Muscle of leg (tissue), 11 donors: ENCODE data around the gene SCTR. TPM values are rescaled to one million over a fixed set of nuclear protein-coding genes. Genes with fewer than 3 reads are reported as not detected.

Experiments used
- DNase-seq: peaks from one replicate; pipeline ENCODE4 v3.0.0; 2013
- H3K27ac ChIP-seq: one replicate; pipeline ENCODE4 v1.5.1; 2013; ENCODE audit warnings: mild to moderate bottlenecking, low read length, control low read depth
- H3K27me3 ChIP-seq: one replicate; pipeline ENCODE4 v1.6.1; 2013; ENCODE audit warnings: low read length; ENCODE audit not compliant: control insufficient read depth, insufficient read depth
- H3K36me3 ChIP-seq: one replicate; pipeline ENCODE4 v1.6.1; 2013; ENCODE audit warnings: low read length; ENCODE audit not compliant: control insufficient read depth, insufficient read depth
- H3K4me1 ChIP-seq: one replicate; pipeline ENCODE4 v1.6.1; 2013; ENCODE audit warnings: low read length; ENCODE audit not compliant: control insufficient read depth, insufficient read depth
- H3K4me3 ChIP-seq: one replicate; pipeline ENCODE4 v1.5.1; 2013; ENCODE audit warnings: low read length, control low read depth
- H3K9me3 ChIP-seq: replicated peaks from 2 replicates; pipeline ENCODE4 v1.6.1; 2013; ENCODE audit warnings: low read depth, low read length; ENCODE audit not compliant: control insufficient read depth
- WGBS: methylation state at CpG from one replicate; pipeline ENCODE4 v1.1.5; 2013; ENCODE audit warnings: missing lambda C conversion rate; ENCODE audit not compliant: insufficient coverage; 5-methylcytosine and 5-hydroxymethylcytosine counted together
- polyA plus RNA-seq, 8 donors: library from polyadenylated mRNA; unstranded; fragments of 120-200 nt; gene quantifications; one replicate each; pipeline versions ENCODE4 v1.2.1 to v1.2.3, GENCODE V29; 2013; ENCODE audit warnings: inconsistent platforms in 1 of 8, low replicate concordance in 1 of 8; ENCODE audit not compliant: insufficient read length in 8 of 8, insufficient read depth in 1 of 8
- total RNA-seq: library from RNA; stranded (reverse); fragments of 120-200 nt; gene quantifications from one replicate; pipeline ENCODE4 v1.2.4, GENCODE V29; 2013

Gene SCTR
- total and polyA plus RNA-seq, 9 donors, result 0.32 to 5.0 (median 1.1) TPM; not detected in 2

GRCh38 chr2:119424284-119425118 lies 99.8 kb downstream of the SCTR start:
- no peak for DNase-seq
- Histone ChIP-seq H3K36me3 (no peaks in the 10 kb centered on the region), H3K4me1 (peaks cover 2% of the 10 kb centered on the region), H3K27ac (no peak overlapping the region), H3K9me3 (no peaks in the 10 kb centered on the region), H3K27me3 (peaks cover 14% of the 10 kb centered on the region), H3K4me3 (no peak overlapping the region)
- 80% methylated on average over 10 of the region's 10 CpGs for WGBS

GRCh38 chr2:119423811-119424210 lies 100.5 kb downstream of the SCTR start:
- whole genome bisulfite sequencing, result 80% methylated on average over 1 of the region's 2 CpGs
- Histone ChIP-seq H3K36me3 (no peaks in the 10 kb centered on the region), H3K27ac (no peak overlapping the region), H3K27me3 (peaks cover 13% of the 10 kb centered on the region), H3K9me3 (no peaks in the 10 kb centered on the region), H3K4me1 (peaks cover 2% of the 10 kb centered on the region), H3K4me3 (no peak overlapping the region)
- no peak for DNase-seq

DNA sequence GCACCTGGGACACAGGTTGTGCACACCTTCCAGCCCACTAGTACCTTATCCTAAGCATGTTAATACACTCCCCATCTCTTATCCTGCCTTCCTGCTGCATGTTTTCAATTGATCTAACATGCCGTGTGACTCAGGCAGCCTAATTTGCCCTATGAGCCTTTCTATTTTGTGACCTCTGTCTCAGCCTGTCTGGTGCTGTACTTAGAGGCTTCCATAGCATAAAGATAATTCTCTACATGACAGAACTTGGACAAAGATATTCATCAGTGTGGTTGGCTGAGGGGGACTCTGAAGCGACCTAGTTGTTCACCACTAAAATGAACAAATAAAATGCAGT lies 101.2 kb downstream of the SCTR start:
- H3K4me1 ChIP-seq, result peaks cover 2% of the 10 kb centered on the region
- no peaks in the 10 kb centered on the region for H3K9me3 ChIP-seq
- H3K27me3 ChIP-seq, result peaks cover 13% of the 10 kb centered on the region
- H3K27ac ChIP-seq, result no peak overlapping the region
- no peaks in the 10 kb centered on the region for H3K36me3 ChIP-seq
- 60% methylated on average over 1 of the region's 2 CpGs for WGBS
- no peak for DNase-seq
- H3K4me3 ChIP-seq, result no peak overlapping the region

- Histone ChIP-seq H3K27ac (no peak overlapping the region), H3K36me3 (no peaks in the 10 kb centered on the region), H3K4me1 (peaks cover 2% of the 10 kb centered on the region), H3K27me3 (peaks cover 11% of the 10 kb centered on the region), H3K4me3 (no peak overlapping the region), H3K9me3 (no peaks in the 10 kb centered on the region)
- DNase-seq, result no peak
- 100% methylated on average over 2 of the region's 7 CpGs for WGBS
Observed at GRCh38 chr2:119422360-119423107, 101.7 kb downstream of the SCTR start.

GRCh38 chr2:119421741-119422140 lies 102.5 kb downstream of the SCTR start:
- no peak overlapping the region for H3K4me3 ChIP-seq
- H3K9me3 ChIP-seq, result no peaks in the 10 kb centered on the region
- DNase-seq, result no peak
- peaks cover 9% of the 10 kb centered on the region for H3K27me3 ChIP-seq
- peaks cover 2% of the 10 kb centered on the region for H3K4me1 ChIP-seq
- H3K27ac ChIP-seq, result no peak overlapping the region
- no peaks in the 10 kb centered on the region for H3K36me3 ChIP-seq

DNA sequence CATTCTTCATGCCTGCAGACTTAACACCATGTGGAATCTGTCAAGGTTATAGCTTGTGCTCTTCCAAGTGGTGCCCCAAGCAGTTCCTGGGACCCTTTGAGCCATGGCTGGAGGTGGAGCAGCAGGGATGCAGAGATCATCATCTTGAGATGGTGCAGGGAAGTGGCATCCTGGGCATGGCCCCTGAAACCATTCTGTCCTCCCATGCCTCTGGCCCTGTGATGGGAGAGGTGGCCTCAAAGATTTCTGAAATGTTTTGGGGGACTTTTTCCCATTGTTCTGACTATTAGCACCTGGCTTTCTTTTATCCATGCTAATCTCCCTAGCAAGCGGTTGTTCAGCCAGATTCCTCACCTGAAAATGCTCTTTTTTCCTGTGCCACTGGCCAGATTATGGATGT lies 103.0 kb downstream of the SCTR start:
- peaks cover 7% of the 10 kb centered on the region for H3K27me3 ChIP-seq
- H3K9me3 ChIP-seq, result no peaks in the 10 kb centered on the region
- 83% methylated on average over 1 of the region's 1 CpG for WGBS
- no peak for DNase-seq
- H3K4me1 ChIP-seq, result peaks cover 2% of the 10 kb centered on the region
- H3K4me3 ChIP-seq, result no peak overlapping the region
- H3K36me3 ChIP-seq, result no peaks in the 10 kb centered on the region
- H3K27ac ChIP-seq, result no peak overlapping the region

- 57% methylated on average over 1 of the region's 1 CpG for WGBS
- Histone ChIP-seq H3K9me3 (no peaks in the 10 kb centered on the region), H3K4me3 (no peak overlapping the region)
Observed at GRCh38 chr2:119419803-119420508, 104.3 kb downstream of the SCTR start.

DNA sequence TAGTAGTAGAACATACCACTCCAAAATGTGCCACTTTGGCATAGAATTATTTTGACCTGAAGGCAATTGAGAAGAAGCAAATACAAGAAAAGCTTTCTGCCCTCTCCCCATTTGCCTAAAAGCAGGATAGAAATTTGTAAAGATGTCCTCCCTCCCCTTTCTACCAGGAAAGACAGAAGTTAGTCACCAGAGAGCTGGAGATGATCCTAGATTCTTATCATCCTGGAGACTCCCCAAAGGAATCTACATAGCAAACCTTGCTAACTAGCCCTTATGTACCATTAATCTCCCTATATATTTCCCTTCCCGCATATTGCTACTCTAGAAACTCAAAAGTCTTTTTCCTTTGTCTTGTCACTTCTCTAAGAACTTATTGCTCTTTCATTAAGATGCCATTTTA lies 105.2 kb downstream of the SCTR start:
- peaks cover 3% of the 10 kb centered on the region for H3K9me3 ChIP-seq
- 80% methylated on average over 1 of the region's 1 CpG for WGBS
- H3K36me3 ChIP-seq, result no peaks in the 10 kb centered on the region
- H3K4me1 ChIP-seq, result peaks cover 2% of the 10 kb centered on the region
- peaks cover 7% of the 10 kb centered on the region for H3K27me3 ChIP-seq
- DNase-seq, result no peak
- no peak overlapping the region for H3K4me3 ChIP-seq
- no peak overlapping the region for H3K27ac ChIP-seq

More at GRCh38 chr2:119419803-119420508, 104.3 kb downstream of the SCTR start:
- H3K27ac ChIP-seq, result no peak overlapping the region
- no peak for DNase-seq
- peaks cover 2% of the 10 kb centered on the region for H3K4me1 ChIP-seq
- H3K27me3 ChIP-seq, result peaks cover 7% of the 10 kb centered on the region
- H3K36me3 ChIP-seq, result no peaks in the 10 kb centered on the region

DNA sequence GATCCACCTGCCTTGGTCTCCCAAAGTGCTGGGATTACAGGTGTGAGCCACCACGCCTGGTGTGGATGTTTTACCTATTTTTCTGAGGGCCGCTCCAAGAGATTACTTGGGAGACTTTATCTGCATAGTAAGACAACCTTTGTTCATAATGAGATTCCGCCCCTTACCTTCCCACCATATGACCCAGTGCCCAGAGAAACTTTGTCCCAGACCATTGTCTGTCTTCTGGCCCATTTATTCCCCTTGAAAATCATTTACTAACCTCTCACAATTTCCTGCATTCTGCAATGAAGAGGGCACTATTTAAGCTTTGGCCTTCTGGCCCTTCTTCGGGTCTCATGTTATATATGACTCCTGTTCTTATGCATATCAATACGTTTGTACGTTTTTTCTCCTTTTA lies 106.4 kb downstream of the SCTR start:
- Histone ChIP-seq H3K36me3 (no peaks in the 10 kb centered on the region), H3K9me3 (peaks cover 3% of the 10 kb centered on the region), H3K27ac (no peak overlapping the region), H3K4me3 (no peak overlapping the region), H3K4me1 (peaks cover 2% of the 10 kb centered on the region), H3K27me3 (peaks cover 7% of the 10 kb centered on the region)
- 100% methylated on average over 2 of the region's 6 CpGs for WGBS
- DNase-seq, result no peak

- no peaks in the 10 kb centered on the region for H3K36me3 ChIP-seq
- peaks cover 5% of the 10 kb centered on the region for H3K27me3 ChIP-seq
- peaks cover 3% of the 10 kb centered on the region for H3K9me3 ChIP-seq
- H3K4me1 ChIP-seq, result no peaks in the 10 kb centered on the region
- DNase-seq, result no peak
- no peak overlapping the region for H3K27ac ChIP-seq
- 43% methylated on average over 1 of the region's 4 CpGs for WGBS
- no peak overlapping the region for H3K4me3 ChIP-seq
Observed at GRCh38 chr2:119416299-119416923, 107.9 kb downstream of the SCTR start.
